AG09309 (cell line): ENCODE measurements around the gene GBA2.

Experiments
- DNase-seq: peaks from one replicate; pipeline ENCODE4 v3.0.0-alpha.2; 2010; ENCODE audit warnings: low read depth
- H3K4me3 ChIP-seq: 2 replicates; pipeline ENCODE4 v1.5.1; 2011; ENCODE audit warnings: mild to moderate bottlenecking, low read depth, low read length, moderate library complexity; ENCODE audit not compliant: control insufficient read depth
- CTCF ChIP-seq: IDR thresholded peaks from 2 replicates; pipeline ENCODE4 v1.5.1; 2011; ENCODE audit warnings: mild to moderate bottlenecking, low read depth, low read length, inconsistent platforms; ENCODE audit not compliant: insufficient read depth, control insufficient read depth; ENCODE audit errors: missing control alignments

The GBA2 gene

GRCh38 chr9:35687306-35687705 is 61.7 kb downstream of the GBA2 start:
- TF ChIP-seq CTCF: no peak
- DNase-seq: no peak
- H3K4me3 ChIP-seq: peak overlapping the region; percentile 81
